BJ (cell line): ENCODE measurements around the gene CASK. TPM values are rescaled to one million over a fixed set of nuclear protein-coding genes. Genes with fewer than 3 reads are reported as not detected.

ENCODE experiments used
- CTCF ChIA-PET: fragments of 350-600 bp; formaldehyde crosslinking; extraction: SDS; loops from one replicate; lab custom pipeline; 2021; ENCODE audit warnings: antibody characterized with exemption, inconsistent platforms; lab: Yijun Ruan, JAX
- POLR2A ChIA-PET: fragments of 300-600 bp; sonication (Branson Sonifier 250); formaldehyde crosslinking; extraction: SDS; loops from one replicate; lab custom pipeline; 2021; ENCODE audit warnings: antibody characterized with exemption; lab: Charles Lee
- DNase-seq: peaks from one replicate; pipeline ENCODE4 v3.0.0-alpha.2; 2011; ENCODE audit warnings: low read depth
- H3K27me3 ChIP-seq: 2 replicates; pipeline ENCODE4 v1.6.0; 2011; ENCODE audit warnings: low read length; ENCODE audit not compliant: control insufficient read depth, insufficient read depth
- H3K36me3 ChIP-seq: 2 replicates; pipeline ENCODE4 v1.5.1; 2011; ENCODE audit warnings: low read length; ENCODE audit not compliant: control insufficient read depth, insufficient read depth
- H3K4me3 ChIP-seq: 2 replicates; pipeline ENCODE4 v1.5.1; 2011; ENCODE audit warnings: low read depth, mild to moderate bottlenecking, control low read depth, low read length
- CTCF ChIP-seq: IDR thresholded peaks from 2 replicates; pipeline ENCODE4 v1.5.1; 2011; ENCODE audit warnings: low read depth, mild to moderate bottlenecking, control low read depth, inconsistent platforms, low read length, moderate library complexity; ENCODE audit not compliant: insufficient read depth
- polyA plus RNA-seq: library from polyadenylated mRNA; depleted of rRNA; stranded (reverse); fragments of >200 nt; gene quantifications from 2 replicates; pipeline ENCODE4 v1.2.3, GENCODE V29; 2011

The CASK gene
- polyA plus RNA-seq, 1 experiment = 12.3 TPM

- DNase-seq = no peak
- no peaks in the 10 kb centered on the region for H3K36me3 ChIP-seq
- no peak overlapping the region for H3K4me3 ChIP-seq
- POLR2A ChIA-PET = no interaction called here
- CTCF ChIA-PET = interaction anchor here (0.7 kb wide), 1 partner anchor 22 kb away, joined by 3 read pairs; no protein-coding TSS in a partner anchor
- no peak for TF ChIP-seq CTCF
- no peaks in the 10 kb centered on the region for H3K27me3 ChIP-seq
Observed at GRCh38 chrX:41604766-41605543, 318.4 kb downstream of the CASK start.

- no peak for DNase-seq
- no peaks in the 10 kb centered on the region for H3K36me3 ChIP-seq
- no peak overlapping the region for H3K4me3 ChIP-seq
- TF ChIP-seq CTCF = no peak
- POLR2A ChIA-PET = no interaction called here
- no peaks in the 10 kb centered on the region for H3K27me3 ChIP-seq
- CTCF ChIA-PET = no interaction called here
Observed at GRCh38 chrX:41604177-41604576, 319.2 kb downstream of the CASK start.

GRCh38 chrX:41603596-41603995, 319.8 kb downstream of the CASK start:
- CTCF ChIA-PET = no interaction called here
- Histone ChIP-seq H3K27me3 (no peaks in the 10 kb centered on the region), H3K4me3 (no peak overlapping the region), H3K36me3 (no peaks in the 10 kb centered on the region)
- DNase-seq = no peak
- POLR2A ChIA-PET = no interaction called here
- no peak for TF ChIP-seq CTCF

- no peaks in the 10 kb centered on the region for H3K27me3 ChIP-seq
- ChIA-PET POLR2A (no interaction called here), CTCF (interaction anchor here (0.6 kb wide), 1 partner anchor 145 kb away, joined by 3 read pairs; no protein-coding TSS in a partner anchor)
- no peak overlapping the region for H3K4me3 ChIP-seq
- no peak for TF ChIP-seq CTCF
- H3K36me3 ChIP-seq = no peaks in the 10 kb centered on the region
- no peak for DNase-seq
Observed at GRCh38 chrX:41602816-41603345, 320.5 kb downstream of the CASK start.

- Histone ChIP-seq H3K27me3 (no peaks in the 10 kb centered on the region), H3K4me3 (no peak overlapping the region), H3K36me3 (no peaks in the 10 kb centered on the region)
- no peak for TF ChIP-seq CTCF
- ChIA-PET POLR2A (no interaction called here), CTCF (no interaction called here)
- peak; percentile 22 for DNase-seq
Observed at GRCh38 chrX:41600291-41600690, 323.1 kb downstream of the CASK start.
